ENCODE measurements around the gene OGFOD1. TPM values are rescaled to one million over a fixed set of nuclear protein-coding genes. Genes with fewer than 3 reads are reported as not detected.

OGFOD1 gene
- total RNA-seq, 1 donor from 2014 or later: 26.9 TPM

GRCh38 chr16:56519459-56520250, 68.3 kb downstream of the OGFOD1 start, which contains the start of gene BBS2:
Gene BBS2, minus strand, starts transcription at chr16:56520024. Its CDS starts 162 bp downstream, at chr16:56519862.
- DNase-seq (ENCODE audit: low spot score in 2 of 2): peak; percentile 83 to 88
- no peak for FAIRE-seq

DNA sequence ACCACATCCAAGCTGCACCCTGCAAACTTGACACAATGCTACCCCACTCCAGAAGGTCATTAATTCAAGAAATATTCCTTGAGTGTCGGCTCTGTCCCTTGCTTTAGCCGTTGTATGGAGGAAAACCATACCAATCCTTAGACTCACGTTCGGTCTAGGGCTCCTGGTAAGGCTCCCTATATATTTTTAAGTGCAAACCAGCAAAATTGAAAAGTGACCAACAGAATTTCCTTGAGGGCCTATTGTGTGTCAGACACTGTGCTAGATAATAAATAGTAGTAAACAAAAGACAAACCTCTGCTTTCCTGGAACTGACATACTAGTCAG, 68.9 kb downstream of the OGFOD1 start:
- DNase-seq (ENCODE audit: low spot score in 2 of 2) (no peak), FAIRE-seq (no peak)

- no peak for DNase-seq (ENCODE audit: low spot score in 2 of 2)
These were observed 73.9 kb downstream of the OGFOD1 start for GRCh38 chr16:56525236-56525635.

More at GRCh38 chr16:56525236-56525635, 73.9 kb downstream of the OGFOD1 start:
- FAIRE-seq: no peak

Other genes with a start within 250 kb of the OGFOD1 start
- 336 TPM for gene AMFR, start 26.0 kb upstream of the OGFOD1 start, total RNA-seq
- 280 TPM for gene NUDT21, start 222 bp upstream of the OGFOD1 start, total RNA-seq
- gene BBS2, start 68.5 kb downstream of the OGFOD1 start, total RNA-seq: 144 TPM
- gene MT4, start 113.5 kb downstream of the OGFOD1 start, total RNA-seq: not detected
- gene MT3, start 138.0 kb downstream of the OGFOD1 start, total RNA-seq: 7.3 TPM
- 1.6 TPM for gene MT2A, start 157.0 kb downstream of the OGFOD1 start, total RNA-seq
- 5.7 TPM for gene MT1E, start 174.2 kb downstream of the OGFOD1 start, total RNA-seq
- not detected for gene MT1M, start 181.1 kb downstream of the OGFOD1 start, total RNA-seq
- not detected for gene MT1A, start 187.1 kb downstream of the OGFOD1 start, total RNA-seq
- not detected for gene MT1B, start 200.3 kb downstream of the OGFOD1 start, total RNA-seq
- 1.2 TPM for gene MT1F, start 206.4 kb downstream of the OGFOD1 start, total RNA-seq
- not detected for gene MT1G, start 216.5 kb downstream of the OGFOD1 start, total RNA-seq
- not detected for gene MT1H, start 218.3 kb downstream of the OGFOD1 start, total RNA-seq
- gene MT1X, start 230.9 kb downstream of the OGFOD1 start, total RNA-seq: 7.7 TPM

All from frontal cortex (tissue), 4 donors.